ENCODE results near the gene ITFG1. TPM values are rescaled to one million over a fixed set of nuclear protein-coding genes. Genes with fewer than 3 reads are reported as not detected.

The ITFG1 gene
- total RNA-seq, 4 donors from 2014 or later = 27.4 to 47.0 (median 36.9) TPM

DNA sequence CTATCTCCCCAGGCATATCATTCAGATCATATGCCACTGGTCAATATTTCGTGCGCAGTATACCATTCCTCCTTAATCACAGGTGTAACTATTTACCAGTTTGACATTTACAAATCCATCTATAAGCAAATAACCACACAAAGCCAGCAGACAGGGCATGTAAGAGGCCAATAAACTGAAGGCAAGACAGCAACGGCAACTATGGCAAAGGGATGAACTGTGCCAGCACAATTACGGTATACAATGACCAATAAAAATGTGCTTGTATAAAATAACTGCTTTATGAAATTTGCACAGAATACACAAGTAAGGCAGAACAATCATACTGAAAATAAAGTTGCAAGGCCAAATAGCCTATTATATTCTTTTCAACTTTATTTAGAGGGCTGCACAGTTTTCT is 326.3 kb downstream of the ITFG1 start:
- no peaks in the 10 kb centered on the region for H3K4me1 ChIP-seq
- no peak for DNase-seq (ENCODE audit: low spot score in 2 of 2)
- no peak overlapping the region for H3K27ac ChIP-seq
- H3K9me3 ChIP-seq = no peaks in the 10 kb centered on the region
- no peak overlapping the region for H3K4me3 ChIP-seq
- 90% methylated on average over 4 of the region's 4 CpGs for WGBS
- H3K36me3 ChIP-seq = no peaks in the 10 kb centered on the region
- no peaks in the 10 kb centered on the region for H3K27me3 ChIP-seq
- TF ChIP-seq POLR2AphosphoS5 (IDR thresholded peaks at IDR 0.05) = no peak

DNA sequence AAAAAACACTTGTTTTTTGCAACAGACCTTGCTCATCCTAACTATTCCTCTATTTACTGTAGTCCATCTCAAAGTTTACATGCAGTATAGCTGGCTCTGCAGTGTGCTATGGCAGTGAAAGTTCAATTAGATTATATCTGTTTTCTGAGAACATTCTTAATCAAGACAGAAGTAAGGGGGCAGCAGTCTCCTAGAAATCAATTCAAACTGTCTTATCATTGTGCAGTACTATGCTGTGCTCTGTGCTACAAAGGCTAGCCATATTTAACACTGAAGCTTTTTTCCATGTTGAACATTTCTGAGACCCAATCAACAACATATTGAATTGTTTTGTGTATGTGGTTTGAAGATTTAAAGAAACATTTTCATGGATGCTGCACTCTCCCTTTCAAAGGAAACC is 328.6 kb downstream of the ITFG1 start:
- no peak for DNase-seq (ENCODE audit: low spot score in 2 of 2)
- no peak overlapping the region for H3K4me3 ChIP-seq
- no peak overlapping the region for H3K27ac ChIP-seq
- TF ChIP-seq POLR2AphosphoS5 (IDR thresholded peaks at IDR 0.05) = no peak
- TF ChIP-seq, protein P1, sequence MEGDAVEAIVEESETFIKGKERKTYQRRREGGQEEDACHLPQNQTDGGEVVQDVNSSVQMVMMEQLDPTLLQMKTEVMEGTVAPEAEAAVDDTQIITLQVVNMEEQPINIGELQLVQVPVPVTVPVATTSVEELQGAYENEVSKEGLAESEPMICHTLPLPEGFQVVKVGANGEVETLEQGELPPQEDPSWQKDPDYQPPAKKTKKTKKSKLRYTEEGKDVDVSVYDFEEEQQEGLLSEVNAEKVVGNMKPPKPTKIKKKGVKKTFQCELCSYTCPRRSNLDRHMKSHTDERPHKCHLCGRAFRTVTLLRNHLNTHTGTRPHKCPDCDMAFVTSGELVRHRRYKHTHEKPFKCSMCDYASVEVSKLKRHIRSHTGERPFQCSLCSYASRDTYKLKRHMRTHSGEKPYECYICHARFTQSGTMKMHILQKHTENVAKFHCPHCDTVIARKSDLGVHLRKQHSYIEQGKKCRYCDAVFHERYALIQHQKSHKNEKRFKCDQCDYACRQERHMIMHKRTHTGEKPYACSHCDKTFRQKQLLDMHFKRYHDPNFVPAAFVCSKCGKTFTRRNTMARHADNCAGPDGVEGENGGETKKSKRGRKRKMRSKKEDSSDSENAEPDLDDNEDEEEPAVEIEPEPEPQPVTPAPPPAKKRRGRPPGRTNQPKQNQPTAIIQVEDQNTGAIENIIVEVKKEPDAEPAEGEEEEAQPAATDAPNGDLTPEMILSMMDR (IDR thresholded peaks at IDR 0.05) = no peak
- TF ChIP-seq POLR2A (IDR thresholded peaks at IDR 0.05) = no peak
- no peak for TF ChIP-seq EP300 (IDR thresholded peaks at IDR 0.05)
- no peaks in the 10 kb centered on the region for H3K36me3 ChIP-seq
- no peaks in the 10 kb centered on the region for H3K9me3 ChIP-seq
- no peaks in the 10 kb centered on the region for H3K27me3 ChIP-seq
- no peaks in the 10 kb centered on the region for H3K4me1 ChIP-seq

DNA sequence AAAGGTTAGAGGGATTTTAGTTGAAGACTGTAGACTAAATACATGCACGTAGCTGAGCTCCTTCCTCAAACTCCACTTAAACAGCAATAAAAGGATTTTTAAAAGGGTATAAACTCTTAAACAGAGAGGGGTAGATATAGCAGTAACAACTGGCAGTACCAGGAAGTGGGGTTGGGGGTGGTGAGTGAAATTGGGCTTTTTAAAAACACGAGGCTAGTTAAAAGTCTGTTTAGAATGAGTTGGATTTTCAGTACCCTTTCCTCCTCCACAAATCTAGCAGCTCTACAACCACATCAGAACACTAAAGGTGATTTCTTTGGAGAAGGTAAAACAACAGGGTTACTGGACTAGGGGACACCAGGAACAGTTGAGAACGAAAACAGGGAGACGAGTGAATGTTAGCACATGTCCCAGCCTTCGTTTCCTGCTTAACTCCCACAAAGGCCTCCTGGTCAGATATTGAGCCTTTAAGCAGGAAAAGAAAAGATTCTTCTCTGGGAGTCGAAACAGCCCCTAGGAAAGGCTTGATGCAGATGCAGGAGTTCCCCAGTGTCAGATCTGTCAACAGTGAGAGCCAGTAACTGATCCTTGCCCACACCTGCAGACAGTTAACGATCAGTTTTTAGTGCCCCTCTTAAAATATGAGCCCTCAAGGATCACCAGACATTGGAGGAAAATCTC is 331.0 kb downstream of the ITFG1 start:
- H3K36me3 ChIP-seq = no peaks in the 10 kb centered on the region
- 67% methylated on average over 7 of the region's 7 CpGs for WGBS
- H3K9me3 ChIP-seq = no peaks in the 10 kb centered on the region
- H3K27ac ChIP-seq = no peak overlapping the region
- H3K27me3 ChIP-seq = no peaks in the 10 kb centered on the region
- no peak overlapping the region for H3K4me3 ChIP-seq
- no peak for DNase-seq (ENCODE audit: low spot score in 2 of 2)
- TF ChIP-seq EP300 (IDR thresholded peaks at IDR 0.05) (no peak), POLR2AphosphoS5 (IDR thresholded peaks at IDR 0.05) (no peak), POLR2A (IDR thresholded peaks at IDR 0.05) (no peak)
- TF ChIP-seq, protein P1 (IDR thresholded peaks at IDR 0.05) = no peak
- H3K4me1 ChIP-seq = no peaks in the 10 kb centered on the region

DNA sequence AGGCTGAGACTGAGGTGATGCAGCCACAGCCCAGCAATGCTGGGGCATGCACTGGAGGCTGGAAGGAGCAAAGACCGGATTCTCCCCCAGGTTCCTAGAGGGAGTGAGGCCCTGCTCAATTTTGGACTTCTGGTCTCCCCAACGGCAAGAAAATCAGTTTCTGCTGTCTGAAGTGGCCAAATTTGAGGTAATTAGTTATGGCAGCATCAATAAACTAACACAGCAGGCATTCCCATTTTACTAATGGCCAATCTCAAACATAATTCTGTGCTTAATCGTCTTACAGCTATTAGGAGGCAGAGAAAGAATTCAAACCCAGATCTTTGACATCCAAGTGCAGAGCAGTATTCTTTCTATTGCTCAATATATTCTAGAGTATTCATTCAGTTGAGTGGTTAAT is 333.3 kb downstream of the ITFG1 start:
- no peaks in the 10 kb centered on the region for H3K27me3 ChIP-seq
- no peaks in the 10 kb centered on the region for H3K36me3 ChIP-seq
- DNase-seq (ENCODE audit: low spot score in 2 of 2) = no peak
- WGBS = 96% methylated on average over 3 of the region's 3 CpGs
- H3K27ac ChIP-seq = no peak overlapping the region
- no peak for TF ChIP-seq EP300 (IDR thresholded peaks at IDR 0.05)
- TF ChIP-seq POLR2AphosphoS5 (IDR thresholded peaks at IDR 0.05) = no peak
- TF ChIP-seq, protein P1 (IDR thresholded peaks at IDR 0.05) = no peak
- no peak for TF ChIP-seq POLR2A (IDR thresholded peaks at IDR 0.05)
- no peaks in the 10 kb centered on the region for H3K9me3 ChIP-seq
- no peaks in the 10 kb centered on the region for H3K4me1 ChIP-seq
- no peak overlapping the region for H3K4me3 ChIP-seq

DNA sequence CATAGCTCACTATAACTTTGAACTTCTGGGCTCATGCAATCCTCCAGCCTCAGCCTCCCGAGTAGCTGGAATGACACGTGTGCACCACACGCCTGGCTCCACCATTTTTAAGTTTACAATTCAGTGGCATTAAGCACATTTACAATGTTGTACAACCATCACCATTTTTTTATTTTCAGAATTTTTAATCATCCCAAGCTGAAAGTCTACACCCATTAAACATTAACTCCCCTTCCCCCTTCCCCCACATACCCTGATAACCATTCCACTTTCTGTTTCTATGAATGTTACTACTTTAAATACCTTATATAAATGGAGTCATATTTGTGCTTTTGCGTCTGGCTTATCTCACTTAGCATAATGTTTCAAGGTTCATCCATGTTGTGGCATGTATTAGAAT is 335.1 kb downstream of the ITFG1 start:
- DNase-seq (ENCODE audit: low spot score in 2 of 2) = no peak
- Histone ChIP-seq H3K36me3 (no peaks in the 10 kb centered on the region), H3K9me3 (no peaks in the 10 kb centered on the region), H3K27me3 (no peaks in the 10 kb centered on the region), H3K4me3 (no peak overlapping the region), H3K27ac (no peak overlapping the region), H3K4me1 (no peaks in the 10 kb centered on the region)
- 91% methylated on average over 4 of the region's 4 CpGs for WGBS
- no peak for TF ChIP-seq POLR2A (IDR thresholded peaks at IDR 0.05)

DNA sequence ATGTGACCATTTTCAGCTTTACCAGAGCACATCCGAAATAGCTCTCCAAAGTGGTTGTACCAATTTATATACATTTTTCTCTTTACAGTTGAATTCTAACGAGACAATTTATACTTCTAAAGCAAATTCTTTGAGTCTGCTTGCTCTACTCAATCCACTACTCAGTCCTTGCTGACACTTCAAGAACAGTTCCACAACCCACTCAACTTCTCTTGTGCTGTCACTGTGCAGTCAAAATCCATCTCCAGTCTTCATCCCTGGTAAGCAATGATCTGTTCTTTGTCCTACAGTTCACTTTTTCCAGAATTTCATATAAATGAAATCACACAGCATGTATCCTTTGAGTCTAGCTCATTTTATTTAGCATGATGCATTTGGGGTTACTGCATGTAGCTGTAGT is 347.7 kb downstream of the ITFG1 start:
- 94% methylated on average over 2 of the region's 2 CpGs for WGBS

More for the DNA sequence above, 347.7 kb downstream of the ITFG1 start:
- DNase-seq (ENCODE audit: low spot score in 2 of 2) = no peak
- no peak overlapping the region for H3K4me3 ChIP-seq
- no peaks in the 10 kb centered on the region for H3K4me1 ChIP-seq
- H3K27ac ChIP-seq = no peak overlapping the region
- H3K27me3 ChIP-seq = no peaks in the 10 kb centered on the region
- TF ChIP-seq, protein P1 (IDR thresholded peaks at IDR 0.05) = no peak
- no peak for TF ChIP-seq POLR2A (IDR thresholded peaks at IDR 0.05)
- no peak for TF ChIP-seq EP300 (IDR thresholded peaks at IDR 0.05)
- no peak for TF ChIP-seq POLR2AphosphoS5 (IDR thresholded peaks at IDR 0.05)
- H3K36me3 ChIP-seq = no peaks in the 10 kb centered on the region
- H3K9me3 ChIP-seq = no peaks in the 10 kb centered on the region

Data from suprapubic skin (tissue), 4 donors.